Activated CD4-positive, alpha-beta T cell treated with anti-CD3 and anti-CD28 coated beads for 48 hours (primary cell): ENCODE data around the gene VAMP1.

Experiments
- DNase-seq: peaks from one replicate; pipeline ENCODE4 v3.0.0-alpha.2; 2020

VAMP1 gene

DNA sequence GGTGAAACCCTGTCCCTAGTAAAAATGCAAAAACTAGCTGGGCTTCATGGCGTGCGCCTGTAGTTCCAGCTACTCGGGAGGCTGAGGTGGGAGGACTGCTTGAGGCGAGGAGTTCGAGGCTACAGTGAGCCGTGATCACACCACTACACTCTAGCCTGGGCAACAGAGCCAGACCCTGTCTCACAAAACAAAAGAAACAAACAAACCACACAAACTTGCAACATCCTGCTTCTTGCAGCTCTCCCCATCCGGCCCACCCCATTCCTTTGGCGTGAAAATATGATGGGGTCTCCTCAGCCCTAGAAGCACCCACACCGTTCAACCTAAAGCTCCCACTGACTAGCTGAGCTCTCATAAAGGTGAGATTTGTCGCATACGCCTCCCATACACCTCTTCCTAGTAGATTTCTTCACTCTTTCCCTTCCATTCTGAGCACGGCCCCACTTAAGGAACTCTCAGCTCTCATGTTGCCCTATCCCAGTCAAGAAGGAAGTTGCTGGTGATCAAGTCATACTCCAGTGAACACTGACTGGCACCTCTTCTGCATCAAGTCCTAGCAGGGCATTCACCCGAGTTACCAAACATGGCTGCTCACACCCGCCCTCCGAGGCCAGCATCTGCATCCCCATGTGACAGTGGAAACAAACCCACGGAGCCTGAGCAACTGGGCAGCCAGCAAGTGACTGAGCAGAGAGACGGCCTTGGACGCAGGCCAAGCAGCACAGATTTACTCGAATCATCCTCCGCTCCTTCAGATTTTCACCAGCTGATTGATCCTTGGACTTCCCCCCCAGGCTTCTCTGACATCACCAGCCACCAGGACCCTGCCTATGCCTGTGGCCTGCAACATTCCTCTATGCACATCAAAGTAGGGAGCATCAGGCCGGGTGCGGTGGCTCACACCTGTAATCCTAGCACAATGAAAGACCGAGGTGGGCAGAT, 44.6 kb downstream of the VAMP1 start:
- DNase-seq = peak; percentile 57

DNA sequence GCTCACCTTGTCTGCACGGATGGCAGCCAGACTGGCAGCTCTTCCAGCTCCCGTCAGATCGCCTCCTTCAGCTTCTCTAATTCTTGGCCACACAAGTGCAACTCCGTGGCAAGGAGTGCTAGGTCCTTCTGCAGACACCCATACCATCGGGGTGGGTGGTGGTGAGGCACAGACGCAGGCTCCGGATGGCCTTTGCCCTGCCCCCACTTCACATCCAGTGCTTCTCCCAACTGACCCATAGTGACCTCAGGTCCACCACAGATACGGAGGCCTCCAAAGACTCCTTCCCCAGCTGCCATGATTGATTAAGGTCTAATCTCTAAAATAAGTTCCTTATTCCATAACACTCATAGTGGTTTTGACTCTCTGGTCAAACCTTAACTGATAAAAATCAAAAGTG, 45.6 kb downstream of the VAMP1 start:
- no peak for DNase-seq

DNA sequence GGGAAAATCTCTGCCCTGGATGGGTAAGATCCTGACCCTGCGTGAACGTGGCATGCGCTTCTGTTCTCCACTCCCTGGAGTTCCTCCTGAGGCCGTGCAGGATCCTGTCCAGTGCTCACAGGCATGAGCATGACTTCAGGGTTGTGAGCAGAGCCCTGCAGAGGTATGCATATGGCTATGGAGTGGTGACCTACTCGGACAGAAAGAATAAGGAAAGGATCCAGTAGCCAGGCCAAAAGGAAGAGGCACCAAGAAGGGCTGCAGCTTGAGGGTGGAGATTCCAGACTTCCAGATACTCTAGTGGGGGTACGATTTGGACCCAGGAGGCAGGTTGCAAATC, 46.5 kb downstream of the VAMP1 start:
- DNase-seq = no peak

DNA sequence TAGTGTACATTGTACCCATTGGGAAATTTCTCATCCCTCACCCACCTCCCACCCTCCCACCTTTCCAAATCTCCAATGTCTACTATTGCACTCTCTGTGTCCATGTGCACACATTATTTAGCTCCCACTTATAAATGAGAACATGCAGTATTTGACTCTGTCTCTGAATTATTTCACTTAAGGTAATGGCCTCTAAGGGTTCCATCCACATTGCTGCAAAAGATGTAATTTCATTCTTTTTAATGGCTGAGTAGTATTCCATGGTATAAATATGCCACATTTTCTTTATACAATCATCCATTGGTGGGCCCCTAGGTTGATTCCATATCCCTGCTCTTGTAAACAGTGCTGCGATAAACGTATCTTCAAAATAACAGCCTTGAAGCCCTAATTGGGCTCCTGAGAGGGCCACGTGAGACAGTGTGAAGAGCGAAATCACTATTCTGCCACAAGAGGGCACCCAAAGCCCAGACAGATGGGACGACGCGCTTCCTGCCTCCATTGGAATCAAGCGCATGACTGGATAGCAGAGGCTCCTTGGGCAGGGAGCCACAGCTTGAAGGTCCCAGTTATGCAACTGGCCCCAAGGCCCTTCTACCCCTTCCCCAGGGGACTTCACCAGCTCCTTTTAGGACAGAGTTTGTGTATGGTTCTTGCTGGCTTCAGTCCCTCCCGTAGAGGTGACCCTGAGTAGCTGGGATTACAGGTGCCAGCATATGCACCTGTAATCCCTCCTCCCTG, 47.0 kb downstream of the VAMP1 start:
- peak; percentile 83 for DNase-seq

DNA sequence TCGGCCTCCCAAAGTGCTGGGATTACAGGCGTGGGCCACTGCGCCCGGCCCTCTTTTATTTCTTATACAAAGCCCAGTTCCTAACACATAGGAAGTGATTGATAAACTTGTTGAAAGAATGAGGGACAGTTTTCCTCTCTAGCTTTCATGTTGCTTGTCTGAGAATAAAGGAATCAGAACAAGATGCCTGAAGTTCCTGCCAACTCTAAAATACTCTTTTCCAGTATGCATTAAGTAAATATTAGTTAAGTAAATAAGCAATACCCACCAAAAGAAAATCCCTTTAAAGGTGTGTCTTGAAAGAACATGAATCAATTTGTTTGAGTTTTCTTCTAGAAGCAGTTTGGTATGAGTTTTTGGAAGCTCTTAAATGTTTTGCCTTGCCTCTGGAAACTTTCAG, 50.1 kb downstream of the VAMP1 start:
- no peak for DNase-seq

DNA sequence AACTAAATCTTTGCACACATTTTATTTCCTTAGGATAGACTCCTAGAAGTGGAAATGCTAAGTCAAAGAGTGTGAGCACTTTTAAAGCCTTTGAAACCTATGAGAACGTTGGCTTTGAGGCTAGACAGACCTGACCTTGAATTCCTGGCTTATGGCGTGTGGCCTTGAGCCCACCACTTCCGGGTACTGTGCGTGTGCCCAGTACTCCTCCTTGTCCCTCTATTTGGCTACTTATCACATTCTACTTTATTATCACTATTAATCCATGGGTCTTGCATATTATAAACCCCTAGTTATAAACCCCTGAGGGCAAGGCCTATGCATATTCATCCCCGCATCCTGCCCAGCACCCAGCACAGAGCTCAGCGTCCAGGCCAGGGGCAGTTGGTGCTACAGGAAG, 51.7 kb downstream of the VAMP1 start:
- no peak for DNase-seq

DNA sequence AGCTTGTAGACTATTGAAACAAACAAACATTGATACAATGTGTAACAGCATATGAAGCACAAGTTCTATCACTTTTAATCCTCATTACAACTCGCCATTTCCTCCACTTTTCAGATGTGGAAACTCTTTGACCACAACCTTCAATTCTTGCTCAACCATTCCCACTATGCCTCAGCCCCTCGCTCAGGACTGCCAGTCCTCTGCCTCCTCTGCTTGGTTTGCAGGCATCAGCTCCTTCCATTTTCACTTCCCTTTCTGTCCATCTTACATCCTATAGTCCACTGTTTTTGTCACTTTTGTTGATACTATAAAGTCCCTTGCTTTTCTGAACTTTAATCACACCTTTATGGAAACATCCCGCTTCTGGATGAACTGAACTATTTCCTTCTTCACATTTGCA, 53.9 kb downstream of the VAMP1 start:
- DNase-seq = no peak
